ENCODE results near the gene C8B. TPM values are rescaled to one million over a fixed set of nuclear protein-coding genes. Genes with fewer than 3 reads are reported as not detected.

C8B gene
- total and polyA plus RNA-seq, 2 donors (not counting 1 experiment from before 2014, with no cell fraction given) = not detected

DNA sequence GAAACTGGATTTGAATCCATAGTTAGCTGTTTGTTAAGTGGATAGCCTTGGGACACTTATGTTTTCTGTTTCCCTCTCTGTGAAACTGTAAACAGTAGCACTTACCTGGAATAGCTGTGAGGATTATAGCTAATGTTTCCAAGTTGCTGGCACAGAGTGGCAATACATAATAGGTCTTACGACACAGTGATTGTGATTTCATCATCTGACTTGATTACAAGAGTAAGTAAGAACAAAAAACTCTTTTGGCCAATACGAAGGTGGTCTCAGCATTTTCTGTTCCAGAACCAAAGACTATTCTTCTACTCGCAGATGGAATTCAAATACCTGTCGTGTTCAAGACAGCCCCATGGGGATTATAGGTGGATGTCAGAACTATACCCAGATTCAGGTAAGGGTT lies 2.1 kb downstream of the C8B start:
- H3K4me1 Mint-ChIP-seq = no peaks in the 10 kb centered on the region
- Histone ChIP-seq H3K9ac (ENCODE audit: low read length) (no peak overlapping the region), H3K79me2 (ENCODE audit: control insufficient read depth, insufficient read depth, low read length) (no peaks in the 10 kb centered on the region), H4K20me1 (ENCODE audit: control insufficient read depth, insufficient read depth, low read length, poor library complexity, severe bottlenecking) (no peaks in the 10 kb centered on the region), H3K27ac (ENCODE audit: low read length in 2 of 2) (no peak overlapping the region), H3K27me3 (replicated peaks in 1 of 4; ENCODE audit: control extremely low read depth in 1 of 4, control insufficient read depth in 3 of 4, insufficient read depth in 4 of 4, low read length in 3 of 4) (peaks cover 0 to 3% (median 0%) of the 10 kb centered on the region in 4 experiments), H3K4me3 (ENCODE audit: control extremely low read depth in 1 of 5, extremely low read depth in 1 of 5, insufficient read depth in 1 of 5, low read depth in 2 of 5, low read length in 4 of 5) (no peak overlapping the region), H3K4me1 (ENCODE audit: control insufficient read depth in 2 of 2, insufficient read depth in 2 of 2, low read length in 2 of 2) (no peaks in the 10 kb centered on the region), H3K36me3 (replicated peaks in 1 of 2; ENCODE audit: control extremely low read depth in 1 of 2, control insufficient read depth in 1 of 2, extremely low read depth in 1 of 2, insufficient read depth in 2 of 2, low read length in 1 of 2) (no peaks in the 10 kb centered on the region), H2AFZ (ENCODE audit: insufficient read depth, low read depth, low read length, poor library complexity, severe bottlenecking) (no peak overlapping the region), H3K4me2 (replicated peaks; ENCODE audit: low read depth, low read length, poor library complexity, severe bottlenecking) (no peak overlapping the region), H3K9me3 (ENCODE audit: control extremely low read depth in 1 of 3, control insufficient read depth in 2 of 3, insufficient read depth in 1 of 3, low read length in 2 of 3) (no peaks in the 10 kb centered on the region)
- WGBS (ENCODE audit: insufficient coverage) = no CpG with 5 or more reads among the region's 4 CpGs
- TF ChIP-seq, protein P1, sequence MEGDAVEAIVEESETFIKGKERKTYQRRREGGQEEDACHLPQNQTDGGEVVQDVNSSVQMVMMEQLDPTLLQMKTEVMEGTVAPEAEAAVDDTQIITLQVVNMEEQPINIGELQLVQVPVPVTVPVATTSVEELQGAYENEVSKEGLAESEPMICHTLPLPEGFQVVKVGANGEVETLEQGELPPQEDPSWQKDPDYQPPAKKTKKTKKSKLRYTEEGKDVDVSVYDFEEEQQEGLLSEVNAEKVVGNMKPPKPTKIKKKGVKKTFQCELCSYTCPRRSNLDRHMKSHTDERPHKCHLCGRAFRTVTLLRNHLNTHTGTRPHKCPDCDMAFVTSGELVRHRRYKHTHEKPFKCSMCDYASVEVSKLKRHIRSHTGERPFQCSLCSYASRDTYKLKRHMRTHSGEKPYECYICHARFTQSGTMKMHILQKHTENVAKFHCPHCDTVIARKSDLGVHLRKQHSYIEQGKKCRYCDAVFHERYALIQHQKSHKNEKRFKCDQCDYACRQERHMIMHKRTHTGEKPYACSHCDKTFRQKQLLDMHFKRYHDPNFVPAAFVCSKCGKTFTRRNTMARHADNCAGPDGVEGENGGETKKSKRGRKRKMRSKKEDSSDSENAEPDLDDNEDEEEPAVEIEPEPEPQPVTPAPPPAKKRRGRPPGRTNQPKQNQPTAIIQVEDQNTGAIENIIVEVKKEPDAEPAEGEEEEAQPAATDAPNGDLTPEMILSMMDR (IDR thresholded peaks at IDR 0.05) = no peak
- no peak for TF ChIP-seq EZH2 (IDR thresholded peaks at IDR 0.05; ENCODE audit: borderline replicate concordance, insufficient read depth, low read depth, low read length, poor library complexity, severe bottlenecking)
- no peak overlapping the region for H3K4me3 Mint-ChIP-seq
- no peak overlapping the region for H3K27ac Mint-ChIP-seq
- CTCF ChIA-PET = no interaction called here
- no peak for DNase-seq
- H3K27me3 Mint-ChIP-seq = no peaks in the 10 kb centered on the region
- intact Hi-C loops (cut with micrococcal nuclease) = no loop called here
- no peaks in the 10 kb centered on the region for H3K9me3 Mint-ChIP-seq (ENCODE audit: insufficient read depth)
- no peak for ATAC-seq (ENCODE audit: low read depth)
- POLR2A ChIA-PET = no interaction called here

DNA sequence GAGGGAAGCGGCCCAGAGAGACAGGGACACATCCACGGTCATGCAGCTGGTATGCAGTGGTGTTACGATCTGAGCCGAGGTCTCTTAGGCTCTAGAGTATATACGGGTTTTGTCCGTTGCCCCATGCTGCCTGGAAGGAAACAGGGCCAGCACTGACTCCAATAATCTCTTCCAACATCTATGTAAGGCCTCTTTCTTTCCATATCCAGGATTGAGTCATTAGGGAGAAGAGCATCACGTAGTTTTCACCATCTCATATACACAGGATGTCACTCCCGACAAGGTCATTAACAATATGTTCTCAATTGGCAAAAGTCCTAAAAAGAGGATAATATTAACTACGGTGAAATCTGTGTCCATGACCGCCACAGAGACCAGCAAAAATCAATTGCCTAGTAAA lies 4.4 kb downstream of the C8B start:
- POLR2A ChIA-PET = no interaction called here
- H4K20me1 ChIP-seq (ENCODE audit: control insufficient read depth, insufficient read depth, low read length, poor library complexity, severe bottlenecking) = no peaks in the 10 kb centered on the region
- no peaks in the 10 kb centered on the region for H3K4me1 Mint-ChIP-seq
- H3K27ac Mint-ChIP-seq = no peak overlapping the region
- no peak overlapping the region for H3K4me2 ChIP-seq (replicated peaks; ENCODE audit: low read depth, low read length, poor library complexity, severe bottlenecking)
- H3K4me3 ChIP-seq (ENCODE audit: control extremely low read depth in 1 of 5, extremely low read depth in 1 of 5, insufficient read depth in 1 of 5, low read depth in 2 of 5, low read length in 4 of 5) = no peak overlapping the region
- no peaks in the 10 kb centered on the region for H3K9me3 ChIP-seq (ENCODE audit: control extremely low read depth in 1 of 3, control insufficient read depth in 2 of 3, insufficient read depth in 1 of 3, low read length in 2 of 3)
- H3K4me3 Mint-ChIP-seq = no peak overlapping the region
- intact Hi-C loops (cut with micrococcal nuclease) = no loop called here
- H3K9me3 Mint-ChIP-seq (ENCODE audit: insufficient read depth) = no peaks in the 10 kb centered on the region
- H3K79me2 ChIP-seq (ENCODE audit: control insufficient read depth, insufficient read depth, low read length) = no peaks in the 10 kb centered on the region
- H3K27ac ChIP-seq (ENCODE audit: low read length in 2 of 2) = no peak overlapping the region
- ATAC-seq (ENCODE audit: low read depth) (no peak), DNase-seq (no peak)
- H3K27me3 Mint-ChIP-seq = peaks cover 6% of the 10 kb centered on the region
- H3K4me1 ChIP-seq (ENCODE audit: control insufficient read depth in 2 of 2, insufficient read depth in 2 of 2, low read length in 2 of 2) = no peaks in the 10 kb centered on the region
- no peak overlapping the region for H3K9ac ChIP-seq (ENCODE audit: low read length)
- H3K27me3 ChIP-seq (replicated peaks in 1 of 4; ENCODE audit: control extremely low read depth in 1 of 4, control insufficient read depth in 3 of 4, insufficient read depth in 4 of 4, low read length in 3 of 4) = no peaks in the 10 kb centered on the region
- no peak for TF ChIP-seq EZH2 (IDR thresholded peaks at IDR 0.05; ENCODE audit: borderline replicate concordance, insufficient read depth, low read depth, low read length, poor library complexity, severe bottlenecking)
- TF ChIP-seq, protein P1 (IDR thresholded peaks at IDR 0.05) = no peak
- CTCF ChIA-PET = no interaction called here
- H3K36me3 ChIP-seq (replicated peaks in 1 of 2; ENCODE audit: control extremely low read depth in 1 of 2, control insufficient read depth in 1 of 2, extremely low read depth in 1 of 2, insufficient read depth in 2 of 2, low read length in 1 of 2) = no peaks in the 10 kb centered on the region
- WGBS (ENCODE audit: insufficient coverage) = 95% methylated on average over 8 of the region's 10 CpGs
- no peak overlapping the region for H2AFZ ChIP-seq (ENCODE audit: insufficient read depth, low read depth, low read length, poor library complexity, severe bottlenecking)

Measured in B cell (primary cell).